Body of pancreas (tissue), 4 donors: Measurements from ENCODE around the gene ADGRV1. TPM values are rescaled to one million over a fixed set of nuclear protein-coding genes. Genes with fewer than 3 reads are reported as not detected.

Experiments
- ATAC-seq: fragments of 150-250 bp; one replicate; pipeline ENCODE4 v1.9.1; 2016
- DNase-seq, 4 donors: peaks; one replicate each; pipeline ENCODE4 v3.0.0-alpha.2; 2019
- H3K27ac ChIP-seq, 4 donors: fragments of 200-600 bp; sonication (generic); 1 replicate in 3 of 4; 2 replicates in 1 of 4; pipeline versions ENCODE4 v1.5.1 to v1.6.1; 2016 to 2019; ENCODE audit warnings: mild to moderate bottlenecking in 1 of 4, mixed read lengths in 1 of 4, moderate library complexity in 1 of 4
- H3K27me3 ChIP-seq, 2 donors: fragments of 200-600 bp; sonication (generic); one replicate each; pipeline ENCODE4 v1.6.0; 2016; ENCODE audit warnings: mild to moderate bottlenecking in 1 of 2
- H3K36me3 ChIP-seq, 2 donors: fragments of 200-600 bp; sonication (generic); replicated peaks in 1 of 2; 2 replicates each; pipeline ENCODE4 v1.5.1; 2016; ENCODE audit warnings: low read depth in 2 of 2; ENCODE audit not compliant: insufficient read depth in 1 of 2
- H3K4me1 ChIP-seq: fragments of 200-600 bp; sonication (generic); one replicate; pipeline ENCODE4 v1.6.0; 2016
- H3K4me3 ChIP-seq, 2 donors: fragments of 200-600 bp; sonication (generic); 1 replicate in 1 of 2; 2 replicates in 1 of 2; pipeline ENCODE4 v1.5.1; 2016 to 2019
- H3K9me3 ChIP-seq, 3 donors: fragments of 200-600 bp; sonication (generic); 1 replicate in 2 of 3; 2 replicates in 1 of 3; pipeline ENCODE4 v1.5.1; 2016
- CTCF ChIP-seq, 7 experiments: fragments of 450-650 bp in 4 of 7; fragments of 200-600 bp in 3 of 7; sonication (generic) in 3 of 7; IDR thresholded peaks; one replicate each; pipeline ENCODE4 v1.5.1; 2016 to 2019; ENCODE audit warnings: antibody characterized with exemption in 7 of 7
- POLR2A ChIP-seq, 3 donors: fragments of 450-650 bp; IDR thresholded peaks; one replicate each; pipeline ENCODE4 v1.6.1; 2016; ENCODE audit warnings: antibody characterized with exemption in 3 of 3, mild to moderate bottlenecking in 2 of 3
- WGBS, 2 donors: methylation state at CpG; one replicate each; pipeline ENCODE4 v1.1.5; 2017; 5-methylcytosine and 5-hydroxymethylcytosine counted together
- intact Hi-C: fragments of 100-400 bp; cut with DNase I; formaldehyde crosslinking; loops from one replicate; pipeline ENCODE4 v1.15.1; 2023
- total RNA-seq, 2 donors: library from RNA; depleted of rRNA; stranded (reverse); fragments of >200 nt; gene quantifications; one replicate each; pipeline ENCODE4 v1.1.0, GENCODE V29; 2016

Gene ADGRV1
- total RNA-seq, 2 donors from 2014 or later, result 19.2 to 21.4 TPM

DNA sequence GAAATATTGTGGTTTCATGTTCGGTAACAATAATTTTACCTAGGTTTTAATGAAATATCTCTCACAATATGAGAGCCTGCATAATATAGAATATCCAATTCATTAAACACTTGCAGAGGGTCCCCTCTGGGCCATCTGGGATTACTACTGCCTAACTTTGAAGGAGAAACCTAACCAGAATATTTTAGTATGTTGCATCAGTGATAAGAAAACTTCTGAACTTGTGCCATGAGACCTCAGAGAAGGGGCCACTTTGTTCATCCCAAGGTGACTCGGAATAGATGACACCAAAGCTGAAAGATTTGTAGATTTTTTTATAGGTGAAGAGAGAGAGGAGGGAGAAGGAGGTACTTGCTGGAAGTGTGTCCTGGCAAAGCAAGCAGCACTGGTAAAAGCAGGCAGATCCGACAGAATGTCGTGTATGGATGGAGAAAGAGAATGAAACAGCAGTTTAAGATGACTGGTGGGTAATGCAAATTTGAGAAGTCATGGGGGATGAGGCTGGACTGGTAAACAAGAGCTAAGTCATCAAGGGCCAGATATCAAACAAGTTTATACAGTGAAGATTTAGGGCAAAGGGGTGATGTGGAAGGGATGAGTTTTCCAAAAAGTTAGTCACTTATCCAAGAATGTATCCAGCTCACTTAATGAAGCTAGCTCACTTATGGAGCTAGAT, 372.3 kb downstream of the ADGRV1 start:
- no peaks in the 10 kb centered on the region for H3K4me1 ChIP-seq
- H3K9me3 ChIP-seq, result no peaks in the 10 kb centered on the region
- no peak for DNase-seq
- no peak for ATAC-seq
- no peak overlapping the region for H3K4me3 ChIP-seq
- H3K36me3 ChIP-seq, result no peaks in the 10 kb centered on the region
- no peak overlapping the region for H3K27ac ChIP-seq
- H3K27me3 ChIP-seq, result no peaks in the 10 kb centered on the region
- WGBS, 2 donors, result 66 to 77% methylated on average over 4 of the region's 4 CpGs
- intact Hi-C loops, result no loop called here
- TF ChIP-seq CTCF (IDR thresholded peaks at IDR 0.05) (no peak), POLR2A (IDR thresholded peaks at IDR 0.05) (no peak)

DNA sequence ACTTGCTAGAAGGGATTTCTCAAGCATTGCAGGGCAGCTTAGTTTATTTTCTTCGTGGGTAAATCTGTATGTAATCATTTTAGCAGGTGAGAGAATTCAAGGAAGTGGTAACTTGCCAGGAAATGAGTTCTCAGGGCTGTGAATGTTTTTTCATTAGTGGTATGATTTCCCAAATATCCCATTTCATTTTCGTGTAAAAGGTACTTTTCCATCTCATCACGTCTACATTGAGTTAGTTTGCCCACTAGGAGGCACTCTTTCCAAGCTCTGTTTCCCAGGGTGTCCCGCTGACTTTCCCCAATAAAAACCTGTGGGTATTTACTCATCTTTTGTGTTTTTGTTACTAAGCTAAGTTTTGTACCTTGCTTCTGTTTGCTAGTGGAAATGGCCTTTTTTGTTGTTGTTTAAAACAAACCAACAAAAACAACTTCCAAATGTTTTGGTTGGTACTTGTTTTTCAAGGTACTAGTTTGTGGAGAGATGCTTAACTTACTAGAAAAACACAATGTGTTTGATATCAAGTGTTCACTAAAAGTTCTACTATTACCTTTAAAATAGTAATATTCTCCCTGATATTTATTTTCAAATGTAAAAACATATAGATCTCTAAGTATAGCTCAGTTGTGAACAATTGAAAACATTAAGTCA, 373.6 kb downstream of the ADGRV1 start:
- ATAC-seq, result peak; percentile 72
- no peaks in the 10 kb centered on the region for H3K9me3 ChIP-seq
- H3K4me1 ChIP-seq, result no peaks in the 10 kb centered on the region
- intact Hi-C loops, result no loop called here
- WGBS, 2 donors, result 1 to 2% methylated on average over 4 of the region's 4 CpGs
- no peaks in the 10 kb centered on the region for H3K36me3 ChIP-seq
- no peak overlapping the region for H3K27ac ChIP-seq
- DNase-seq, result peak; percentile 31 to 56 (median 46)
- no peaks in the 10 kb centered on the region for H3K27me3 ChIP-seq
- H3K4me3 ChIP-seq, result no peak overlapping the region
- TF ChIP-seq POLR2A (IDR thresholded peaks at IDR 0.05) (no peak), CTCF (IDR thresholded peaks at IDR 0.05) (peak; percentile 46 to 72 (median 66))

GRCh38 chr5:90933298-90933697, 374.7 kb downstream of the ADGRV1 start:
- DNase-seq, result no peak
- no peak overlapping the region for H3K4me3 ChIP-seq
- TF ChIP-seq POLR2A (IDR thresholded peaks at IDR 0.05), result no peak
- TF ChIP-seq CTCF (IDR thresholded peaks at IDR 0.05), result no peak
- intact Hi-C loops, result no loop called here
- no peaks in the 10 kb centered on the region for H3K27me3 ChIP-seq
- no peak for ATAC-seq
- no peaks in the 10 kb centered on the region for H3K9me3 ChIP-seq
- no peak overlapping the region for H3K27ac ChIP-seq
- H3K4me1 ChIP-seq, result no peaks in the 10 kb centered on the region
- no peaks in the 10 kb centered on the region for H3K36me3 ChIP-seq

- H3K27me3 ChIP-seq, result no peaks in the 10 kb centered on the region
- no peaks in the 10 kb centered on the region for H3K9me3 ChIP-seq
- H3K4me1 ChIP-seq, result no peaks in the 10 kb centered on the region
- no peak for TF ChIP-seq CTCF (IDR thresholded peaks at IDR 0.05)
- TF ChIP-seq POLR2A (IDR thresholded peaks at IDR 0.05), result no peak
- no peak for DNase-seq
- 79 to 81% methylated on average over 5 of the region's 5 CpGs for WGBS, 2 donors
- no peak for ATAC-seq
- H3K27ac ChIP-seq, result no peak overlapping the region
- intact Hi-C loops, result no loop called here
- H3K4me3 ChIP-seq, result no peak overlapping the region
- no peaks in the 10 kb centered on the region for H3K36me3 ChIP-seq
Measured at GRCh38 chr5:90934091-90934719, 375.6 kb downstream of the ADGRV1 start.
